COR-L47 (cell line): ENCODE data around the gene TMEM178B.

Experiments
- DNase-seq: peaks from one replicate; lab custom pipeline; 2025; lab: John Stamatoyannopoulos, UW

Gene TMEM178B

GRCh38 chr7:141468341-141468740, 394.5 kb downstream of the TMEM178B start:
- no peak for DNase-seq

DNA sequence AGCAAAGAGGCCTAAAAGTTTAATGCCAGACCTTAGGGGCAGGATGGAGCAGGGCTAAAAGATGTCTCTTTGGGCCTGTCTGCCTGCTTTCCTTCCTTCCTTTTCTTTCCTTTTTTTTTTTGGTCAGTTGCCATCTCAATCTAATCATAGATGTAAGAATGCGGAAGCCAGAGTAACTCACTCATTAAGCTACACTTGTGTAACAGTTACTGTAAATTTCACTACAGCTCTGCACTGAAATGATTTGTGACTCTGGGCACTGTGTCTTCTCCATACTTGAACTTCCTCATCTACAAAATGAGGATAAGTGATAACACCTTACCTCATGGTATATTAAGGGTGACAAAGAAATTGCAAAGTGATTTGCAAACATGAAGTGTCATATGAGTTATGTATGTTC, 401.8 kb downstream of the TMEM178B start:
- no peak for DNase-seq

DNA sequence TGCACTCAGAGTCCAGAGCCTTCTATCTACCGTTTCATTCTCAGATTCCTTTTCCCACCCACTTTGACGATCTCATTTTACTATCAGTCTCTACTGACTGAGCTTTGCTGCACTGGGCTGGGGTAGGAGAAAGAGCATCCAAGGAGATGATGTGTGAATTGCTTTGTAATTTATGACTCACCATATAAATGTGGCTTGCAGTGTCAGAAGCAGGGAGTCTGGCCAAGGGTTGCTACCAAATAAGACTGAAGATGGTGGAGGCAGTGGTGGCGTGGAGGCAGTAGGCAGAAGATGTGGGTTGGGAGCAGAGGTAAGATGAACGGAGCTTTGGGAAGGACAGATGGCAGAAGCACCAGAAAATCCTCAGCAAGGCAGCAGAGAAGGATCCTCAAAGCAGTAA, 404.0 kb downstream of the TMEM178B start:
- no peak for DNase-seq

DNA sequence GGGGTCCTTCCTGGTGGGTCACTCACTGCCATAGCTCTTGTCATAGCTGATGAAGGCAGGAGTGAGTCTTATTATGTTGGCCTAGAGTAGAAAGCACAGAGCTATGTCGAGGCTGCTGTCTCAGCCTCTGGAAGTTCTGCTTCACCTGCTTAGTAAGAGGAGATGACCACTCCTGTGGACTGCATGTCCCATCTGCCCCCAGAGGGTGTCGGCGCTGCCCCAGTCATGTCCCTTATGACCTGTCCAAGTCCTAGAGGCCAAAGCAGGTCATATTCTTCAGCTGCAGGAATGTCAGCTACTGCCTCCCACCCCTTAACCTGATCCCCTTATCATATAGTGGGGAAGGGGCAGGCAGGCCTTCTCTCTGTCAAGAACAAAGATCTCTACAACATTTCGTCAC, 405.0 kb downstream of the TMEM178B start:
- no peak for DNase-seq

DNA sequence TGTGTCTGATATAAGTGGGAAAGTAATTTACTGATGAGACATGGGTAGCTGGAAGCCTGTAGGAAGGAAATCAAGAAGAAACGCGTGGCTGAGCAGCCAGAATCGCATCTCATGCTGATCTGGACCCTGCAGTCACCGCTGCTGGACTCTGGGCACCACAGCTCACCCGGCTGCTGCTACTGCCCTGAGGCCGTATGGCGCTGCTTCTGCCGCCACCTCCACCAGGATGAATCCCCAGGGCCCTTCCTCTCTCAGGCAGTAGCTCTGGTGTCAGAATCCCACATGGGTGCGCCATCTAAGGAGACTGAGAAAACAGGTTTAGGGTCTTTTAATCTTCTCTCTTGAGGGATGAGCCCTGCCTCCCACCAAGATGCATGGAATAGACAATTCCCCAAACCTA, 407.1 kb downstream of the TMEM178B start:
- DNase-seq: no peak

DNA sequence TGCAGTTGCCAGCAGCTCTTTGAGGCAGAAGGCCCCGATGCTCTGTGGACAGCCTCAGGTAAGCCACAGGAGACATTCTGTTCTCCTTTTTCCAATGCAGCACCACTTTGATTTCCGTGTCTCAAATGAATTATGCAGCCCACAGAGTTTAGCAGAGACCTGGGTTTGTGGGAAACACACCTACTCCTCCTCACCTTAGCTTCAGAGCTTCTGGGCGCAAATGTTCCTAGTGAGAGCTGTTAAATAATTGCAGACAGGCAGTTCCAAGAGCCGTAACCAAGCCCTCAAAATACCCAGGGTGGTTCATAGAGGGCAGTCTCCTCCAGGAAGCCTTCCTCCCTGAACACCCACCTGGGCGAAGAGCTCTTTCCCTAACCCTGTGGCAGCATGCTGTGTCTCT, 408.1 kb downstream of the TMEM178B start:
- DNase-seq: no peak

DNA sequence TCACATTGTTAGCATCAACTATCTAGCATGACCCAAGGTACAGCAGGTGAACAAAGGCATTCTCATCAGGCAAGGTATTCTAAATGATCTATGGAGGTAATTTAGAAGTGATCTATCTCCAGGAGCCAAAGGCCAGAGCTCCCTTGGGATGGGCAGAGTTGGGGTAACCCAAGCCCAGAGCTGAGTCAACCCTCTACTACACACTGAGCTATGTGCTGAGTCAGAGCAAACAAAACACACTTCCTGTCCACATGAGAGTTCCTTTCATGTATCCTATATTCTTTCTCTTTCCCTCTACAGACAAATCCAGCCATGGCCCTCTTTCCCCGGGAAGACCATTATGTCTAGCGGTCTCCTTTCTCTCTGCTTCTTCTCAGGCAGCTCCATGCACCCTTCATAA, 409.2 kb downstream of the TMEM178B start:
- DNase-seq: no peak

- DNase-seq: peak; percentile 19
These were observed 411.0 kb downstream of the TMEM178B start for GRCh38 chr7:141484907-141485306.

- no peak for DNase-seq
These were observed 413.1 kb downstream of the TMEM178B start for GRCh38 chr7:141486959-141487358.

DNA sequence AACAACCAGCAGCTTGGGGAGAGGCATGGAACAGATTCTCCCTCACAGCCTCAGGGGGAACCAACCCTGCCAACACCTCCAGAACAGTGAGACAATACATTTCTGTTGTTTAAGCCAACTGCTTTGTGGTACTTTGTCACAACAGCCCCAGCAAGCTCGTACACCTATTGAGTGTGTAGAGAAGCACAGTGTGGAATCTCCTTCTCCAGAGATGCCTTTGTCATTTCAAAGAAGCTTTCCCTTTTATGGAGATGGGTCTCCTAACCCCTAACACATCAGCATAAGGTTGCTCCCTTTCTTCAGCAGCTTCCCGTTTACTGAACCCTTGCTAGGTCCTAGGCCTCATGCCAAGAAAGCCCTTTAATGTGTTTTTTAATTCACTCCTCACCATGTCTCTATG, 416.6 kb downstream of the TMEM178B start:
- no peak for DNase-seq

GRCh38 chr7:141495057-141495456, 421.2 kb downstream of the TMEM178B start:
- DNase-seq: no peak

DNA sequence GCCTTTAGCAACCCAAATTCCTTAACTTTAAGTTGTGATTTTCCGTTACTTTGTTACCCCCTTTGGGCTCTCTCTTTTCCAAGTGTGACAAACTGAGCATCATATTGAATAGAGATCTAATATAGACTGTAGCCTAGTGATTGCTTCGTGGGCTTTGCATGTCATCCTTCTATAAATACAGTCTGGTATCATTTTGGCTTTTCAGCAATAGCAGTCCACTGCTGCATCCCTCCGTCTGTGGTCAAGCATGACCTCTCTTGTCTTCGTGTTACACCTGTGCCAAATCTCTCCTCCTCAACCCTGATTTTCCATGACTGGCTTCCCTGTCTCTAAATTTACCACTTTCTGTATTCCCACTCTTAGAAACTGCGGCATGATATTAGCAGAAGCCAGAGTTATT, 423.5 kb downstream of the TMEM178B start:
- DNase-seq: no peak

GRCh38 chr7:141500608-141501007, 426.7 kb downstream of the TMEM178B start:
- no peak for DNase-seq

GRCh38 chr7:141501451-141501850, 427.6 kb downstream of the TMEM178B start:
- DNase-seq: no peak

DNA sequence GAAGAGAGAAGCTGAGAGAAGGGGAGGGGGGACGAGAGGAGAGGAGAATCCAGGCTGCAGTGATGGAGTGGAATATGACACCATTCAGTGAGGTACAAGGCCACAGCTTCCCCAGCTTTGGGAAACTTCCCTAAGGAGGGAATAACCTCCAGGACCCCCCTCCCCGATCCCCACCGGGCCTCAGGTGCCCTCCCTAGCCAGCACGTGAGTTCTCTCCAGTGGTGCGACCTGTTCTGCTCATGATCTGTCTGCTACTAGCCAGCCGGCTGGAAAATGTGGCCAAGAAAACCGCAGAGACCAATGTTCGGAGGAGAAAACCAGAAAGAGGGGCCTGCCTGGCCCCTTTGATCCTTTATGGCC, 437.4 kb downstream of the TMEM178B start:
- no peak for DNase-seq

DNA sequence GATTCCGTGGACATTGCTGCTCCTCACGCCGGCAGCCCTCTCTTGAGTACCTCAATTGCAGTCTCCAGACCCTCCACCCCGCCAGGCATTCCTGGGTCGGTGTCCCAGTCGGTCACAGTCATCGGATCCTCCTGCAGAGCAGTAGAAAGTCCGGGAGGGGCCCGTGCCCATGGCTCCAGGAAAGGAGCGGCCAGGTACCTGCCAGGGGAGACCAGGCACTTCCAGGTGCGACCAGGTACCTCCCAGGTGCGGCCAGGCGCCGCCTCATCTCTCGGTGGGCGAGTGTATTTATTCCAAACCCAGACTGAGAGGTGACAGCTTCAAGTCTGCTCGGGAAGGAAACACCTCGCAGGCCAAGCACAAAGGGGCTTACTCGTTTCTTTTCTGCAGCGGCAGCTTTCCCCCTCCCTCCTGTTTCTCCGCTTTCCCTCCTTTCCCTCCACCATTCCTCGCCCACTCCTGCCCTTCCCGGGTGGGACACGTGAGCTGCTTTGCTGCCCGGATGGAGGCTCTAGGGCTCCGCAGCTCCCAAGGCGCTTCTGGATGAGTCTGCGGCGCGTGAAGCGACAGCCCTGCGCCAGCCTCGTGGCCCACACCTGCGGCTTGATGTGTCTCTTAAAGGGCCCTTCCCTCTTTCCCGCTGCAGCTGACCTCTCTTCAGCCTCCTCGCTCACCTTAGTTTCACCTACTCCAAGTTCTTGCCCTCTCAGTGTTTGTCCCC, 438.0 kb downstream of the TMEM178B start:
- DNase-seq: no peak

- DNase-seq: no peak
These were observed 438.7 kb downstream of the TMEM178B start for GRCh38 chr7:141512597-141512996.

DNA sequence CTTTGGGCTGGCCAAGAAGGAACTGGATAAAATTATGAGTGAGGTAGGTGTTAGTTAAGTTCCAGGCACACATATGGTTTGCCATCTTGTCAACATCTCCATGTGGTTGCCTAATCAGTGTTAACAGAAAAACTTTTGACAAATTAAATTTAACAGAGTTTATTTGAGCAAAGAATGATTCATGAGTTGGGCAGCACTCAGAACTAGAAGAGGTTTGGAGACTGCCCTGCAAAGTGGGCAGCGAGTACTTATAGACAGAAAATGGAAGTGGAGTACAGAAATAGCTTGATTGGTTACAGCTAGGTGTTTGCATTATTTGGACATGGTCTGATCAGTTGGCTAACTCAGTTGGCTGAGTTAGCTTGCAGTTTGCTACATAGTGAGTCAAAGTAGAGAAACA, 439.9 kb downstream of the TMEM178B start:
- no peak for DNase-seq

DNA sequence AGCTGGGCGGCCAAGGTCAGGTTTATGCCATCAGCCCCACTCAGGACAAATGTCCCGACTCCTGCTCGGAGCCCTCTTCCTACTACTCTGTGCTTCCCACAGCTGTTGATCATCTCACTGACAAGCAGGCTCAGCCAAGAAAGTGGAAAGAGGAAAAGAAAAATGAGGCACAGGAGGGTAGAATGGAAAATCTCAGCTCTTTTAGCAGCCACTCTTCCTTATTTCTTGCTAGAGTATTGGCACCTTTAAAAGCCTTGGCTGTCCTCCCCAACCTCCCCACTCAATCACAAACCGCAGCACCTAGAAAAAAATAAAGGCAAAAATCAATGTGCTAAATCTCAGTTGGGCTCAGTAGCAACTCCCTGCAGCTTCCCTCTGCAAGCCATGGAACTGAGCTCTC, 442.1 kb downstream of the TMEM178B start:
- no peak for DNase-seq

DNA sequence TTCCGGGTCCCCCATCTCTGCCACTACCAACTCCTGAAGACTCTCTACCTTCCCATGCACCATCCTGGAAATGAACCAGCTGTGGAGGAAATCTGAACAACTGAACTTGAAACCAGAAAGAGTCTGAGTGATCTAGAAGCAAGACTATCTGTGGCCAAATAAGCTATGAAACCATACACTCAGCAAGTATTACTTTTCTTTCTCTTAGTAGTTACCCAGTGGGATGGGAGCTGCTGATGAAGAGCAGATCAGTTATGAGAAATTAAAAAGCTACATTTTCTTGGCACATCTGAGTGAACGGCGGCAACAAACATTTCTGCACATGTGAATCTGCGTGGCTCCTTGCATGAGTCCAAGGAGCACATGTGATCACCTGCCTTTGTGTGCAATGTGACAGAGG, 445.8 kb downstream of the TMEM178B start:
- DNase-seq: no peak

DNA sequence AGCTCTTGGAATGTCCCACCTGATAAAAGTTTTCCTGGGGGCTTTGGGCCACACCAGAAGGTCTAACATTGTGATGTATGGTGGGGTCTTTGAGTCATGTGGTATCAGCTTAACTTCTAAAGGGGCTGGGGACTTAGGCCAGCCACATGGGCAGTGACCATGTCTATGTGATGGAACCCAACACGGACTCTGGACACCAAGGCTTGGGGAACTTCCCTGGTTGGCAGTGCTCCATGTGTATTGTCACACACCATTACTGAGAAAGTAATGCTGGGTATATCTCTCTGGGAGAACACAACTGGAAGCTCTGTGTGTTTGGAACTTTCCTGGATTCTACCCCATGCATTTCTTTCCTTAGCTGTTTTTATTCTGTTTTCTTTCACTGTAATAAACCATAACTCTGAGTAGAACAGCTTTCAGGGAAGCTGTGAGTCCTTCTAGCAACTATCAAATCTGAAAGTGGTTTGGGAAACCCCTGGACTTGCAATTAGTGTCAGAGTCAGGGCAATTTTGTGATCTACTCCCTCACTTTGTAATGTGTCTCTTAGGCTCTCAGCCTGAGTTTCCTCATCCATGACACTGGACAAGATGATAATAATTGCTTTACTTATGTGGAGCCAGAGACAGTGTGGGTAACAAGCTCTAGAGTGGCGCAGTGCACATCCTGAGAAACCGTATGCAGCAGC, 448.9 kb downstream of the TMEM178B start:
- no peak for DNase-seq

- DNase-seq: no peak
These were observed 452.2 kb downstream of the TMEM178B start for GRCh38 chr7:141525973-141526514.

DNA sequence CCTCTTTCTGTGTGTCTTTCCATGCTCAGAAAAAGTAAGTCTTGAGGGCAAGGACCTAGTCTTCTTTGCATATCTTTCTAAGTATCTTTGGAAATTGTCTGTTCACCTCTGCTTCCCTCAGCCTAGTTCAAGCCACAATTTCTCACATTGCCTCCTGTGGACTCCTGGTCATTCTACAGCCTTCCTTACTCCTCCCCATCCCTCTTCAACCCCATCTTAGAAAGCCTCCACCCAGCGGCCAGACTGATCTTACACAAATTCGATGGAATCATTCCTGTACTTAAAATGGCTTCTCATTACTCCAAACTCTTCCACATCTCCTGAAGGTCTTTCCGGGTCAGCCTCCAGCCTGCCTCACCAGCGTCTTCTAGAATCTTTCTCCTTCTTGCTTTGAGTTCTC, 453.2 kb downstream of the TMEM178B start:
- DNase-seq: no peak

DNA sequence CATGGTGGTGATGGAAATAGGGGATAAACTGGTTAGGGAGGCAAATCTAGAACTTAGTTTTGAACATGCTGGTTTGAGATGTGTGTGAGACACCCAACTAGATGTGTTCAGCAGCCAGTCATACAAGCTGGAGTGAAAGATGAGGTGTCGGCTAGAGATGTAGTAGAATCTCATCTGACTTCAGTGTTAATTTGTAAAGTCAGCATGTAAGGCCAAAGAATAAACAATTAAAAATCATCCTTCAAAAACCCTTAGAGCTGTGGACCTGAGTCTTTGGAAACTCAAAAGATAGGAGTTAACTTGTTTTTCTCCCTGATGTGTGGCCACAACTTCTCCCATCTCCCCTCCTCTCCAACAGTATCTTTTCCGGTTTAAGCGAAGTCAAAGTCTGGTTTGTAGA, 454.5 kb downstream of the TMEM178B start:
- no peak for DNase-seq
